GF-D8 (cell line): ENCODE results near the gene SLX4.

Source experiments
- DNase-seq: peaks from one replicate; lab custom pipeline; 2025; lab: John Stamatoyannopoulos, UW

SLX4 gene

DNA sequence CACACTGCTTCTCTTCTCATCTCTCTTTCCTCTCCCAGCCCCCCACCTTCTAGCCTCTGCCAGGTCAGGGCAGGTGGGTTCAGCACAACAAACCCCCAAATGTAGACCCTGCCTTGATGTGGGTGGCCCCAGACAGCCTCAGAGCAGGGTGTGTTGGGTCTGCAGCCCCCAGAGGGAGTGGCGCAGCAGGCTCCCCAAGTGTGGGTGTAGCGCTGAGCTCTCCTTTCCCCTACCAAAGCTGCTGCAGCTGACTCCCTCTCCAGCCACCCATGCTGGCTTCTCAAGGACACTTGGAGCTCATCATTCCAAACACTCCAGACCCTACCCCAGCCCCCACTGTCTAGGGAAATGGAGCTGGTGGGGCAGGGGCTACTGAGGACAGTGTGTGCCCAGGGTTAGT lies 61.5 kb downstream of the SLX4 start:
- no peak for DNase-seq

DNA sequence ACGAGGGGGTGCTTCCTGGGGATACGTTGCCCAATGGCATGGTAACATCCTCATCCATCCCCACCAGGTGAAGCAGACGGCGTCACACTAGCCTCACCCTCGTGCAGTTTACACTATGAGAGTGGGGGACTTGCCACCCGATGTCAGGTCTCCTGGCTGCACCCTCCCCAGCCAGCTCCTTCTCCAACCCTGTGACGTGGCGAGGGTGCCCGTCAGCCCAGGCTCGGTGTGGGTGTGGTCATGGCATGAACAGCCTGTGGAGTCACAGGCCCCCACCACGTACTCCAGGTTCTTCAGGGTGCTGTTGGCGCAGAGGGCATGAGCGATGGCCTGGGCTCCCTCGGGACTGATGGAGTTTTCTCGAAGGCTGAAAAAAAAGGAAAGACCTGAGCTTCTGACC lies 62.5 kb downstream of the SLX4 start:
- DNase-seq: no peak

DNA sequence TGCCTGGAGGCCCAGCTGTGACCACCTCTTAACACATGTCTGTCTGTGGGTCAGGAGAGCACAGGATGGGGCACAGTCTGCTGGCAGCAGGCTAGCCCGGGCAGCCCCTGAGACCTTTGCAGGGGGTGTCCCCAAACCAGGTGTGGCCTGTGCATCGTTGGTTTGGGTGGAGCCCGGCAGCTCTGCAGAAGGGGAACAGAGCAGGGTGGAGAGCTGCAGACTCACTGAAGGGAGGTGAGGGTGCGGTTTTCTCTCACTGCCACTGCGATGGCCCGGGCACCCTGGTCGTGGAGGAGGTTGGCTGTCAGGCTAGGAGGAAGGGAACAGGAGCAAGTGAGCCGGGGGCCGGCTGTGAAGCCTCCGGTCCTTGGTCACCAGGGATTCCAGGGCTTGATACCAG lies 63.0 kb downstream of the SLX4 start:
- DNase-seq: no peak

DNA sequence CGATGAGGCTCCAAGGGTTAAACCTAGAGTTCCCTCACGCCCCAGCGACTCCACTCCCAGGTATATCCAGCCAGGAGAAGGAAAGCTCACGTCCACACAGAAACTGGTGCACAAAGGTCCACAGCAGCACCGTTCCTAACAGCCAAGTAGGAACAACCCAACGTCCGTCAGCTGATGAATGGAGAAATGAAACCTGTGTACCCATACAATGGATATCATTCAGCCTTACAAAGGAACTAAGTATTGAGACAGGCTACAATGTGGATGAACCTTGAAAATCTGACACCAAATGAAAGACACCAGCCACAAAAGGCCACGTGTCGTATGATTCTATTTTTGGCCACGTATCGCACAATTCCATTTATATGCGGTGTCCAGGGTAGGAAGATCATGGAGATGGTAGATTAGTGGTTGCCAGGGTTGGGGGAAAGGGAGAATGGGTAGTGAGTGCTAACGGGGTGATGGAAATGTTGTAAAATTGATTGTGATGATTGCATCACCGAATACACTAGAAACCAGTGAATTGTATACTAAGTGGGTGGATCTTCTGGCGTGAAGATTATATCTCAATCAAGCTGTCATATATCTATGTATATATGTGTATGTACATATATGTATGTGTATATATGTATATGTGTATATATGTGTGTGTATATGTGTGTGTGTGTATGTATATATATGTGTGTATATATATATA lies 64.3 kb downstream of the SLX4 start:
- no peak for DNase-seq

DNA sequence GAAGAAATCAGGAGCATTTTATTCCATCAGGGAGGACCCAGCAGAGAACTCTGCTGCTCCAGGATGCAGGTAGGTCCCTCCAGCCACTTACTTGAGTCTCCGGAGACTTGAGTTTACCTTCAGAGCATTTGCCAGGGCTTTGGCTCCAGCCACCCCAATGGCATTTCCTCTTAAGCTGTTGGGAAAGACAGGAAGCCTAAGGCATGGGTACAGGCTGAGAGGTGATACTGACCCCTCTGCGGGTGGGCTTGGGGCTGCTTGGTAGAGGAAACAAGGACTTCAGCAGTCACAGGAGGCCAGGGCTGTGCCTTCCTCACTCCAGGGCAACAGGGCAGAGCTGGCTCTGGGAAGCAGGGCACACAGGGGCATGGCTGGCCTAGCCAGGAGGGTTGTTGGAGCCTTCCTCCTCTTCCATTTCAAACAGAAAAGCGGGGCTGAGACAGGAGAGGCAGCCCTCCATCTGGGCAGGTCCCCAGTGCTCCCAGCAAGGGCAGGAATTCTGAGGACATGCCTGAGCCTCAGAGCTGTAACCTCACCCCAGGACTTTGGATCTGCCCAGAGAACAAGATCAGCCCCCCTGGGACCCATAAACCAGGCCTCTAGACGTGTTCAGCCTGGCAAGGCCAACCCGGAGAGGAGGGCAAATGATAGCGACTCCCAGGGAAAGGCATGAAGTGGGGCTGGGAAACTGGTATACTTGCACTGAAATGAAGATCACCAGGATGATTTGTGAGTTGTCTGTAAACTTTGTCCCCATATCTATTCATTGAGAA lies 68.6 kb downstream of the SLX4 start:
- DNase-seq: no peak

DNA sequence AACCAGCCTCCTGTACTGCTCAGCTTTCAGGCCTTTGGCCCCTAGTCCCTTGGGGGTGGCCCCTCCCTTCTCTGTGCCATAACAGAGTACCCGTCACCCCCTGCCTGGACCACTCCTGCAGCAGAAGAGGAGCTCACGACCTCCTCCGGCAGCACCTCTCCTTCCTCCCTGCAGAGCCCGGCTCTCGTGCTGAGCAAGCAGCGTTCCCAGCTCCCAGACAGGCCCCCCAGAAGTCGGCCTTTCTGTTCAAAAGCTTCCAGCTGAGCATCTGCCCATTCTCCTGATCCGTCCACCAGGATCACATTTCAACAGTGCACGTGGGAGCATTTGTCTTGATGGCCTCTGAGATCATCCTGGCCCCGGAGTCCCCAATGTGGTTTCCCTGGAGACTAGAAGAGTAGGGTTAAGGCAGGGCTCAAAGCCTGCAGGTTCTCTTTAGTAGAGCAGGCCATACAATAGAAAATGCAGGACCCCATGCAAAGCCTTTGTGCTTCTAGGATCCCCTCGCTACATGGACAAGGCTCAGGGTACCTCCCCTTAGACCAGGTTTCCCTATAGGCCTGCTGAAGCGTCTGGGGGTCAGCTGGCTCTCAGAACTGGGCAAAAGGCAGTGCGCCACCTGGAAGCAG lies 69.8 kb downstream of the SLX4 start:
- no peak for DNase-seq

DNA sequence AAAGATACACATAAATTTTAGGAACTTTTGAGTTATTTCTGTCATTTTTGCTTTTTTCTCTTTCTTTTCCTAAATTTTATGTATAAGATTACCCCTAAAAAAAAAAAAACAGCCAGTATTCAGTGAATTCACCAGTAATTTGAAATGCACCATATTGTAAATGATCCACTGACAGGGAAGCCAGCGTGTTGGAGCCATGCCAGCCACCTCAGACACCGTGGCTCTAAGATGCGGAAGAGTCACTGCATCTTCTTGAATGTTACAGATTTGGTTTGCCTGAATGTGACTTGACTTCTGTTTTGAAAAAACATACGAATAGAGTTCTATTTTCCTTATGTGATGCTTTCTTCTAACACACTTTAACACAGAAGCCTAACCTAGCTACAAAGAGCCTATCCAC lies 73.2 kb downstream of the SLX4 start:
- no peak for DNase-seq

DNA sequence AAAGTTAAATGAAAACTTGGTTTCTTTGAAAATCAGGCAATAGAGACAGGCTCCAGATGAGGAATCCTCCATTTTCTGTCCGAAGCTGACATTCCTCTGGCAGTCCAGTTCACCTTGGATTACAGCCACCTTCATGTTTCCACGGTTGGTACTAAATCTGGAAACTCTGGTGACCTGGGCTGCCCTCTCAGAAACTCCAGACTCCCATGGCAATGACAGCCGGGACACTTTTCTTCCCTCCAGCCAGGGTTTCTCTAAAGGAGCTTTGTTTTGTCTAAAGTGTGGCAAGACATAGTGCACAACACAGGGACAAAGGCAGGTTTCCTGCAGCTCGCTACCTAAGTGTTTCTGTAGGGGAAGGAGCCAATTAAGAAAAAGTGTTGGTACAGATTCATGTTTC lies 74.6 kb downstream of the SLX4 start:
- no peak for DNase-seq

DNA sequence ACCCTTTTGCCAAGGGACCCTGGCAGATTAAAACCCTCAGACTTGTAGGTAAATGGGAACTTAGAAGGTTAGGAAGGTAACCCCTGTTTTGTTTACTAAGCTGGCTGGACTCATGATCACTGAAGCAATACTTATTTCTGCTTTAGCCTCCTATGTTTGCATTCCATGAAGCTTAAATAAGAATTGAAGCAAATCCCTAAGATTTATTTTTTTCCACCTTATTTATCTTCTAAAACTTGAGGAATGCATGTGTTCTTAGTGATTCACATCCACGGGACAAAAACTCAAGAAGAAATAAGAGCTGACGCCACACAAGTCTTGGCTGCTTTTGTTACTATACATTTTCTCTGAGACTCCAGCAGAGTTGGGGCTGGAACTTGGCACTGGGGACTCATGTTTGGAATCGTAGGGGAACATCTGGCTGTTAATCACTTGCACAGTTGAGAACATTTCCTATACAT lies 75.1 kb downstream of the SLX4 start:
- no peak for DNase-seq

DNA sequence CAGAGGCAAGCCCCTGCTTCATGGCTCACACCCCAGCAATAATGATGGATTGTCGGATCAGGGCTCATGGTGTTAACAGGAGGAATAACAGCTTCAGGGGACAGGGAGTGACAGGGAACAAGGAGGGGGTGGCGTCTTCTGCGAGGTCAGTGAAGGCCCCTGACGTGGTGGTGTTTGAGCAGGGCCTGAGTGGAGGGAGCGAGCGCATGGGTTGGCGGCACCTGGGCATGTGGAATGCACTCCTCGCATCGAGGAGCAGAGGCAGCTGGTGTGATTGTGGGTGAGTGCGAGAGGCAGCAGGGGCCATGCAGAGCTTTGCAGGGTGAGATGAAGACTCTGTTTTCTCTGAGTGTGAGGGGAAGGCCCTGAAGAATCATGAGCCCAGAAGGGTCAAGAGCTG lies 77.3 kb downstream of the SLX4 start:
- DNase-seq: no peak

DNA sequence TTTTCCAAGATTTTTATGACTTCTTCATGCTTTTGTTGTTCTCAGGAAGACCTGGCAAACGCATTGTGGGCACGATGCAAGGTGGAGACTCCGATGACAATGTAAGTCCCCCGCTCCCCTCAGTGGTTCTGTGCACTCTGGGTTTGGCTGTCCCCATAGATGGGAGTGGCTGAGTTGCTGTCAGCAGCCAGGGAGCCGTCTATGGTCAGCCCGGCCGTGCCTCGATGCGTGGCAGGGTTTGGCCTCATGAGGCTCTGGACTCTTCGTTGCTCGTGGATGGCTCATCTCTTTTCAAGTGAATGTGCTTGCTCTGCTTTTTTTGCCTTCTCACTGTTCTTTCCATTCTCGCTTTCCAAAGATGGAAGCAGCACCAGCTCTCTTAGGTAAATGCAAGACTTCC lies 78.7 kb downstream of the SLX4 start:
- no peak for DNase-seq
